ENCODE data around the gene MPV17L.
"Not testable (repeated sequence)": the region's sequence is repeated elsewhere in the genome, so short reads cannot be mapped to it uniquely, and the experiment has no call there.

The MPV17L gene

GRCh38 chr16:15451098-15451731, 55.7 kb downstream of the MPV17L start:
- DNase-seq (ENCODE audit: low read depth), result no peak

- DNase-seq (ENCODE audit: low read depth), result no peak
Measured at GRCh38 chr16:15452246-15452855, 56.8 kb downstream of the MPV17L start.

DNA sequence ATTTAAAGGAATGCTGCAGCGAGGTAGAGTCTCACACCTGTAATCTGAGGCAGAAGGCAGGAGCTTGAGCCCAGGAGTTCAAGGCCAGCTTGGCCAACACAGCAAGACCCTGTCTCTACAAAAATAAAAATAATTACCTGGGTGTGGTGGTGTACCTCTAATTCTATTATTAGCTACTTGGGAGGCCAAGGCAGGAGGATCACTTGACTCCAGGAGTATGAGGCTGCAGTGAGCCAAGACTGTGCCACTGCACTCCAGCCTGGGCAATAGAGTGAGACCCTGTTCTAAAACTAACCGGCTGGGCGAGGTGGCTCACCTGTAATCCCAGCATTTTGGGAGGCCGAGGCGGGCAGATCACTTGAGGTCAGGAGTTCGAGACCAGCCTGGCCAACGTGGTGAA, 57.7 kb downstream of the MPV17L start:
- DNase-seq (ENCODE audit: low read depth), result not testable (repeated sequence)

GRCh38 chr16:15454933-15455332, 59.4 kb downstream of the MPV17L start:
- not testable (repeated sequence) for DNase-seq (ENCODE audit: low read depth)

GRCh38 chr16:15457400-15457799, 61.8 kb downstream of the MPV17L start:
- DNase-seq (ENCODE audit: low read depth), result no peak

DNA sequence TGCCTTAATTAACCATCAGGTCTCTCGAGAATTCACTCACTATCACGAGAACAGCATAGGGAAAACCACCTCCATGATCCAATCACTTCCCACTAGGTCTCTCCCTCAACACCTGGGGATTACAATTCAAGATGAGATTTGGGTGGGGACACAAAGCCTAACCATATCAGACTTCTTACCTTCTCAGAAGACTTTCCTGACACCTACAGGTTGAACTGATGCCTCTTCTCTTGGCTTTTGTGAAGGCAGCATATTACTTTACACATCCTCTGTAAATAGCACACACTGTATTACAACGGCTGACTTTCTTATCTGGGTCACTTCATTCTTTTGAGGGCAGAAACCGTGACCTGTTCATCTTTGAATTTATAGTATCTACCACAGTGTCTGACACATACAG, 62.4 kb downstream of the MPV17L start:
- no peak for DNase-seq (ENCODE audit: low read depth)

GRCh38 chr16:15459791-15460190, 64.2 kb downstream of the MPV17L start:
- no peak for DNase-seq (ENCODE audit: low read depth)

DNA sequence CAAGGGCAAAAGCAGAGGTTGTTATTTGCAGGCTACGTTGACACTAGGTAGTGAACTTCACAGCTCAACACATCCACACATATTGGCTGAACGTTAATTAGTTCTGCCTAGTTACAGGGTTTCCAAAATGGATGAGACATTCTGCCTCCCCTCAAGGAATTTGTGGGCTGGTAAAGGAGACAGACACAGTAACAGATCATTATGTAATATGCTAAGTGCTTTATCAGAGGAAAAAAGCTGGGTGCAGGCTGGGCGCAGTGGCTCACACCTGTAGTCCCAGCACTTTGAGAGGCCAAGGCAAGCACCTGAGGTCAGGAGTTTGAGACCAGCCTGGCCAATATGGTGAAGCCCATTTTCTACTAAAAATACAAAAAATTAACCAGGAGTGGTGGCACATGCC, 65.0 kb downstream of the MPV17L start:
- no peak for DNase-seq (ENCODE audit: low read depth)

DNA sequence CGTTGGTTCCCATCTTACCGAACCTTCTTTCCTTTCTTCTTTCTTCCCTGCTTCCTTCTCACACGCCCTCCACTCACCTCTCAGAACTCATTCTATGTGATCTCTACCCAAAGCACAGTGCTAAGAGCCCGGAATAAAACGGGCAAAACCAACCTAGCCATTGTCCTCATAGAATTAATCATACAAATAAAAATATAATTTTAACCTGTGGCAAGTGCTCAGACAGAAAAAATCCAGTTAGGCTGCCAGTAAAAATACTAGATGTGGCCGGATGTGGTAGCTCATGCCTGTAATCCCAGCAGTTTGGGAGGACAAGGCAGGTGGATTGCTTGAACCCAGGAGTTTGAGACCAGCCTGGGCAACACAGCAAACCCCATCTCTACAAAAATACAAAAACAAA, 65.8 kb downstream of the MPV17L start:
- no peak for DNase-seq (ENCODE audit: low read depth)

Data from stimulated activated CD8-positive, alpha-beta memory T cell treated with anti-CD3 and anti-CD28 coated beads, Interleukin-12 subunit alpha, Interleukin-12 subunit beta, amount 100 ng/mL, for 4 hours (primary cell).